NCI-H1417 (cell line): ENCODE measurements around the gene ZNF789.
"Not testable (repeated sequence)": the region's sequence is repeated elsewhere in the genome, so short reads cannot be mapped to it uniquely, and the experiment has no call there.

ENCODE experiments used
- DNase-seq, 3 experiments: peaks; one replicate each; lab custom pipeline; 2025; lab: John Stamatoyannopoulos, UW

The ZNF789 gene

DNA sequence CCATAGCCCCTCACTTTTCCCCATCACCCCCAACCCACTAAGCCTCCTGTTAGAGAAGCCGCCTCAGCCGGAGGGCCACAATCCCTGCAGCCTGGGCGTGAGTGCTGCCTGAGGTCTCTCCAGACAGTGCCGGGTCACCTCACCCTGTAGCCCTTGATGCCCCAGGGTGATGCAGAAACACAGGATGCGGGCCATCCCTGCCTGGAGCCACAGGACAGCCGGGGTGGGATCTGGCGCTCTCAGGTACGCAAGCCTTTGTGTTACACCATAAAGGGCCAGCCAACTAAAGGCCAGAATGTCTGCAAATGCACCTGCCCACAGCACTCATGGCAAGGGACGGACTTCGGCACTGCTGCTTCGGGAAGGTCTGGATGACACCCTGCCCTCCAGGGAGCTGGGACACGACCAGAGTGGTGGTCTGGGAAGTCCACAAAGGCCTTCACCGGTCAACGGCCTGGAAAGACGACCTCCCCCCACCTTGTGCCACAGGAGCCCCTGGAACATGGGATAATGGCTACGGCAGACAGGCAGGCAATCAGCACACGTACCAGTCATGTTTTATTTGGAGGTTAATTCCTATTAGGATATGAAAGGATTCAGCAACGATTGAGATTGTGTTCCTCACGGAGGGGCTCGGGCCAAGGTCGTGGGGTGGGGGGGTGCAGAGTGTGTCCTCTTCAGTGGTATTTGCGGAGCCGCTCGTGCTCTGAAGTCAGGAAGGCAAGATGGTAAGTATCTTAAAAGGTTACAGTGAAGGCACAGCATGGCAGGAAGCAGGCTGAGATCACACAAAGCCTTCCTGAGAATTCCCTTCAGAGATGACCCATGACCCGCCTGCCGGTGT lies 14.8 kb upstream of the ZNF789 start:
- no peak for DNase-seq

DNA sequence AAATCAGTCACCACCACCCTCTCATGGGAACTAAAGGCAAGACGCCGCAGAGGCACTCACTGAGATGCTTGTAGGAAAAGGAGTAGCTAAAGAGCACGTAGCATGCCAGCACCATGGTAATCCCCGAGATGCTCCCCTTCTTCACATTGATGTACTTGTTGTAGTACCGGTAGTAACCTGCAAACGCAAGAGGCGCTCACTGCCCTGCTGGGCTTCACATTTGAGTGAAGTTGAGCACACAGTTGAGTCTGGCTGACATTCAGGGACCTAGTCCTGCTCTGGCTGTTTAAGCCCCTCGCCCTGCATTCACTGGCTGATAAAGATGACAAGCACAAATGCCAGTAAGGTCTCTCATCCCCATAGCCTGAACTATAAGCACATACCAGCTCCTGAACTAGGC lies 13.6 kb upstream of the ZNF789 start:
- DNase-seq: peak in 1 of 3 experiments; percentile 26

DNA sequence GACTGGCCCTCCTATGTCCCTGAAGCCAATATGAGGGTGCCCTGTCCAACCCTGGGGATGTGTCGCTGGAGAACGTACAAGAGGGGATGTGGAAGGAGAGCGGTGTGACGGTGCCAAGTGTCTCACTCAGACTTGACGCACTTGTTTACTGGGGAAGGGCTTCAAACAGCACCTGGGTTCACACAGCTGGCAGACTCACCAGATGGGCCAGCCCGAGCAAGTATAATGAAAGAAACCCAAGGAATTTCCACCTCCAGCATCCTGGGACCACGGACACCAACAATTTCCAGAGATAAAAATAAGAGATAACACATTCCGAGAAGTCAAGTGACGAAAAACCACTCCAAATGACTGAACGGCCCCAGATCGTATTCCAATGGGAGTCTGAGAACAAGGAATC lies 12.0 kb upstream of the ZNF789 start:
- DNase-seq: no peak

DNA sequence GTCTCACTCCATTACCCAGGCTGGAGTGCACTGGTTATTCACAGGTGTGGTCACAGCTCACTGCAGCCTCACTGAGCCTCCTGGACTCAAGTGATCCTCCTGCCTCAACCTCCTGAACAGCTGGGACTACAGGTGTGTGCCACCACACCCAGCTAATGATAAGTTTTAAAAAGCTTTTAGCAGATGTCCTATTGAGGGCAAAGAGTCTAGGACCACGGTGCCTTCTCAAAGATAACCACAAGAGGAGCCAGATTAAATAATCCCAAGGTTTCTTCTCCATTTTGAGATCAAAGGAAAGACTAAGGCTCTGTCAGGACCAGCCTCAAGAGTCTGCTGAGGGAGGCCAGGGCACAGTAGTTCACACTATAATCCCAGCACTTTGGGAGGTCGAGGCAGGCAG lies 11.5 kb upstream of the ZNF789 start:
- no peak for DNase-seq

- no peak for DNase-seq
Measured at GRCh38 chr7:99465421-99465768, 7.3 kb upstream of the ZNF789 start.

GRCh38 chr7:99468336-99468918 lies 4.3 kb upstream of the ZNF789 start:
- DNase-seq: no peak

DNA sequence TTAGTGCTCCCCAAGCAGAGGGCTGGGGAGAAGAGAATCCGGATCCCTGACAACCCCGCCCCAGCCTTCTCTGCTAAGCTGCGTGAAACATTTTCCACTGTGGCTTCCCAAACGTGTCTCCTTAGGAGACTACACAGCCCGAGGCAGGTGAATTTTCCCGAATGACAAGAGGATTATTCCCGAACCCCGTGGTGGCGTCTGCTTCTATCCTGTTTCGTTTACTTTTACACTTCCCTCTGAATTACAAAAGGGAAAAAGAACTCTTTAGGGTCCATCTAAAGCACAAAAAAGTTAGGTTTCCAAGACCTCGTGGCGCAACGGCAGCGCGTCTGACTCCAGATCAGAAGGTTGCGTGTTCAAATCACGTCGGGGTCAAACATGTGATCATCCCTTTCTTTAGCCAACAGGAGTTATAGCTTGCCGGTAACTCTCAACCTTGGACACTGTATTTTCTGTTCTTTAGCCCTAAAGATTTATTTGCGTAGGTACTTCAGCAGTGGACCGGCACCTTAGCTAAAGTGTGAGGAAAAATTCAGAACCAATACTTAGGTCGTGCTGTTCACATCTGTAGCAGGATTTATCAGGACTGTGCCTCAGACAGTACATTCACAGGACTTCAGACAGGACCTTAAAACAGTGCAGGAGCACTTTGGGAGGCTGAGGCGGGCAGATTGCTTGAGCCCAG lies 3.2 kb upstream of the ZNF789 start:
- DNase-seq: no peak

DNA sequence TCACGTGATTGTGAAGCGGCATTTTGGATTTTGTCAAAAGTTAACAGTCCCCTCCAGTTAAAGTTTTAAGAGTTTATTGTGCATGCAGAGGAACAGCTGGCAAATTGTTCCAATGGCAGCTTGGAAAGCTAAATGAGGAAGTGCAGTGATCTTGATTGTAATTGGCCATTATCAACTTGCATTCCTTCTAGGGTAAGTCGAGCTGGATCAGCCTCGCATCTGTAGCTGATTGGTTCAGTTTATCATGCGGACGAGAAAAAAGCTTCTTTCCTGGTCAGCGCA lies 566 bp downstream of the ZNF789 start:
- DNase-seq: peak in 2 of 3 experiments; percentile 55 to 72

- no peak for DNase-seq
Measured at GRCh38 chr7:99476107-99476506, 3.4 kb downstream of the ZNF789 start.

DNA sequence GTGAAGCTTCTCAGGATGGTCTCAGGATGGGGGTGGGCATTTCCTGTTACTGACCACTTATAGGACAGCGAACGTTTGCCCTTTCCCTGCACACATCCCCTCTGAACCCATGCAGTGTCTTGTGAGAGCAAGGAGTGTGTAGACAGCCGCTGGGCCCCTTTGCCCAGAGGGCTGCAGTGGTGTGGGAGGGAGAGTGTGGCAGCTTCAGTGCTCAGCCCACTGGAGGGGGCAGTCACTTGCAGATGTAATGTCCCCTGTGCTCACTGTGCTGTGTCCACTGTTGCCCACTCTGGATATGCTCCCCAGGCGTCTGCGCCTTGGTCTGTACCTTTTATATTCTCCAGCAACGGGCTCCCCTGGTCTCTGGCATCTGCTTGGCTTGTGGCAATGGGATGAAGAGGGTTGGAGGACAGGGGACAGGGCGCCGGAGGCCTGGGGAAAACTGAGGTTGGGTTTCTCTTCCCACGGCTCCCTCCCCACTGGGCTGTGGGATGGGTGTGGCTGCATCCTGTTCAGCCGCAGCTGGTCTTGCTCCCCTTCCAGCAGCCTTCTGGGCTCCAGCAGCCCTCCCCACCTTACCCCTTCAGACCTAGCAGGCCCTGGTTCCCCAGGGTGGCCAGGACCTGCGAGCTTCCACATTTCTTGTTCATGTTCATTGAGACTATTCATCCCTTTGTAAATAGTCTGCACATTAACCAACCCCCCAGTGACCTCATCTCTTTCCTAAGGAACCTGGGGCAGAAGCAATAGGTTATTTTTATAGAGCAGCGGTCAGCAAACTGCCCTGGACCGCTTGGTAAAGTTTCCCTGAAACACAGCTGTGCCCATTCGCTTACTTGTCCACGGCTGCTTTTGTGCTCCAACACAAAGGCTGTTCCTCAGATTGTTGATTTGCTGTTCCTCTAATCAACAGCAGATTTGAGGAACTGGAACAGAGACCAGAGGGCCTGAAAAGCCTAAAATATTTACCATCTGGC lies 6.1 kb downstream of the ZNF789 start:
- no peak for DNase-seq

DNA sequence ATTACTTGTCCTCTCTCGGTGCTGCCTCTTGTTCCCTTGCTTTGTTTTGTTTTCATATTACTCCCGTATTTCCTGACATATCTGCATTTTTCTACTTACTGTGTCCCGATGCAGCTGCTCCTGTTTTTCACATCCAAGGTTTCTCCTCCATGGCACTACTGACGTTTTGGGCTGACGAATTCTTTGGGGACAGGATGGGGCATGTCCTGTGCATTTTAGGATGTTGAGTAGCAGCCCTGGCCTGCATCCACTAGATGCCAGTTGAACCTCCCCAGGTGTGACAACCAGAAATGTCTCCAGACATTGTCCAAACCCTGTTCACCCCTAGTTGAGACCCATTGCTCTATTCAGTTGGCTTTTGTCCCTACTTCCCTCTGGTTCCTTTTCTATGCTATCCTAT lies 12.4 kb downstream of the ZNF789 start:
- no peak for DNase-seq

DNA sequence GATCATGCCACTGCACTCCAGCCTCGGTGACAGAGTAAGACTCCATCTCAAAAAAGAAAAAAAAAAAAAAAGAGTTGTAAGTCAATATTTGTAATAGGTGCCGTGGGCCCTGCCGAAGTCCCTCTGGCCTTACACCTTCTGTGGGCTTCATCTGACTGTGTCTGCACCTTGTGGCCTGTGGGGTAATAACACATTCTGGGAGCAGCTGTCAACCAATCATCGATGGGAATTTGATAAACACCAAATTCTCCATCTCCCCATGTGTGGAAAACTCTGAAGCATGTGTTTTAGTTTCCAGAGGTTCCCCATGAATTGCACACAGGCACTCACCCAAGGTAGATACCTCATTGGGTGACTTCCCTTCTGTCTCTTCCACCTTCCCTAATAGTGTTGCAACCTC lies 16.5 kb downstream of the ZNF789 start:
- no peak for DNase-seq

GRCh38 chr7:99490878-99491277 lies 18.2 kb downstream of the ZNF789 start:
- no peak for DNase-seq

- no peak for DNase-seq
Measured at GRCh38 chr7:99493823-99494222, 21.1 kb downstream of the ZNF789 start.

- DNase-seq: no peak
Measured at GRCh38 chr7:99497766-99498545, 25.3 kb downstream of the ZNF789 start.

DNA sequence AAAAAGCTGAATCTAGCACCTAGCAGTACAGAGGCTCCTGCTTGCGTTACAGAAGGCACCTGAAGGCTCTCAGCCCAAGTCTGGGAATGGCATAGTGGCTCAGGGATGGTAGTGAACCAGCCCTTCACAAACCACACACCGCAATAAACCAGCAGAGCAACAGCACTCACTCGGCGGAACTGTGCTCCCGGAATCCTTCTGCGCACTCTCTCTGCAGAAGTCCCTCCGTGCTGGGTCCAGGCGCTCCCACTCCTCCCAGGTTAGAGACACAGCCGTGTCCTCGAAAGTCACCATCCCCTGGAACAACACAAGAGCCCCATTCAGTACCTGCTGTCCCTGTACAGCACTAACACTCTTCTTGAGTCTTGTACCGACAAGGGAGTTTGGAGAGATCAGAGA lies 25.9 kb downstream of the ZNF789 start:
- DNase-seq: no peak

DNA sequence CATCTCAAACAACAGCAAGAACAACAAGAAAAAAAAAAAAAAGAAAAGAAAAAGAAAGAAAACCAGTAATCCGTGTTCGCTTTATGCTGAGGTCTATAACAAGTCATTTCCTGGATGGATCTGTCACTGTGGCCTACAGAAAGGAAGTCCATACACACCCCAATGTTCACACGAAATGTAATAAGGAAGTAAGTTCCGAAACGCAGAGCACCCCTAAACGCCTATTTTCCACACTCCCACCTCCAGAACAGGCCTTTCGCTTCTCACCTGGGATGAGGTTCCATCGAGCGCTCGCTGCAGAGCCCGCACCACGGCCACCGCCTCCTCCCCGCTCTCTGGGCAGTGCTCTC lies 26.7 kb downstream of the ZNF789 start:
- no peak for DNase-seq

DNA sequence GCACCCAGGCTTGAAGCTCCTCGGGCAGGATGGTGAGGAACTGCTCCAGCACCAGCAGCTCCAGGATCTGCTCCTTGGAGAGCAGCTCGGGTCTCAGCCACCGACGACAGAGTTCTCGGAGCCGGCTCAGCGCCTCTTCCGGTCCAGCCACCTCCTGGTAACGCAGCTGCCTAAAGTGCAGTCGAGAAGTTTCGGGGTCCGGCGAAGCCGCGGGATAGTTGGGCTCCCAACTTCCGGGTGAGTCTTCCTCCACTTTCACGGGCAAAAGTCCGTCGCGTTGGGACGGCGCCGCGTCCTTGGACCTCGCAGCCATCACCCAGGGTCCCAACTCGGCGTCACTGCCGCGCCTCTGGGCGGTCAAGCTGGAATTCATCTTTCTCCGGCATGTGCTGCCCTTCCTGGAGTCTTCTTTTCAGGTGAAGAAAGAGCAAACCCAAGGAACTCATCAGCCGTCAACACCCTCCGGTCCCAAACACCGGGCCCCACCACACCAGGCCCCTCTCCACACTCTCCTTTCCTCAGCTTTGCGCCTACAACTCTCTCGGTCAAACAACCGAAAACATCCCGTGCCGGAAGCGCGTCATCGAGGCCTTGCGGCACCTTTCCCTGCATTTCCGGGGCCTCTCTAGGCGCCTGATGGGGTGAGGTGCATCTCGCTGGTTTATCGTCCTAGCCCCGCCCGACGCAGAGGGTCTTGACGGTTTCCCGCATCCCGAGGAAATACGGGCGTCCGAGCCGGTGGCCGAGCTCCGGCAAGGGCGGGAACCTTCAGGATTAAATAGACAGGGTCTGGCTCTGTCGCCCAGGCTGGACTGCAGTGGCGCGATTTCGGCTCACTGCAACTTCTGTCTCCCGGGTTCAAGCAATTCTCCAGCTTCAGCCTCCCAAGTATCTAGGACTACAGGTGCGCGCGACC lies 27.3 kb downstream of the ZNF789 start, which contains the start of gene ZNF394:
Gene ZNF394, minus strand, starts transcription at position 561 of the 916 bp plus-strand sequence. Its CDS starts 188 bp downstream, at position 373.
- DNase-seq: peak; percentile 94 to 96 (median 96)

GRCh38 chr7:99500637-99501009 lies 27.9 kb downstream of the ZNF789 start:
- DNase-seq: no peak

DNA sequence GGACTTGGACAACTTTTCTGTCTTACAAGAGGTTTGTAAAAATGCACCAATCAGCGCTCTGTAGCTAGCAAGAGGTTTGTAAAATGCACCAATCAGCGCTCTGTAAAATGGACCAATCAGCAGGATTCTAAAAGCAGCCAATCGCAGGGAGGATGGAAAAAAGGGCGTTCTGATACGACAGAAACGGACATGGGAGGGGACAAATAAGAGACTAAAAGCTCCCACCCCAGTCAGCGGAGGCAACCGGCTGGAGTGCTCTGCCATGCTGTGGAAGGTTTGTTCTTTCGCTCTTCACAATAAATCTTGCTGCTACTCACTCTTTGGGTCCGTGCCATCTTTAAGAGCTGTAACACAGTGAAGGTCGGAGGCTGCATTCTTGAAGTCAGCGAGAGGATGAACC lies 28.5 kb downstream of the ZNF789 start:
- DNase-seq: not testable (repeated sequence)

GRCh38 chr7:99504281-99504602 lies 31.6 kb downstream of the ZNF789 start:
- DNase-seq: no peak
